GM19395 (cell line): ENCODE results near the gene ERC1.
"Not testable (repeated sequence)": the region's sequence is repeated elsewhere in the genome, so short reads cannot be mapped to it uniquely, and the experiment has no call there.

Experiments used
- ATAC-seq: cut with Tn5 transposase; IDR thresholded peaks from one replicate; pipeline ENCODE4 v1.9.1; 2021; ENCODE audit warnings: mild to moderate bottlenecking, moderate library complexity; ENCODE audit not compliant: unreplicated experiment

ERC1 gene

GRCh38 chr12:1069846-1070245 lies 78.8 kb downstream of the ERC1 start:
- no peak for ATAC-seq

DNA sequence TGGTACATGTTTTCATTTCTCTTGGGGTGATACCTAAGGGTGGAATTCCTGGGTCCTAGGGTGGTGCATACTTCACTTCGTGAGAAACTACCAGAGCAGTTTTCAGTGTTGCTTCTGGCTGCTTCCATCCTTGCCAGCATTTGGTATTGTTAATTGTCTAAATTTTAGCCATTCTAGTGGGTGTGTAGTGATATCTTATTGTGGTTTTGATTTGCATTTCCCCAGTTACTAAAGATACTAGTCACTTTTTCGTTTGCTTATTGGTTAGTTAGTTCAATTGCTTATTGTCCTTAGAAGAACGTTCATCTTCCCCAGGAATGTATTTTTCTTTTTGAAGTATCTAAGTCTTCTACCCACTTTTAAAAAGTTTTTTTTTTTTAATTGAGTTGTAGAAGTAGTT lies 80.2 kb downstream of the ERC1 start:
- no peak for ATAC-seq

GRCh38 chr12:1073652-1074051 lies 82.6 kb downstream of the ERC1 start:
- ATAC-seq, result no peak

DNA sequence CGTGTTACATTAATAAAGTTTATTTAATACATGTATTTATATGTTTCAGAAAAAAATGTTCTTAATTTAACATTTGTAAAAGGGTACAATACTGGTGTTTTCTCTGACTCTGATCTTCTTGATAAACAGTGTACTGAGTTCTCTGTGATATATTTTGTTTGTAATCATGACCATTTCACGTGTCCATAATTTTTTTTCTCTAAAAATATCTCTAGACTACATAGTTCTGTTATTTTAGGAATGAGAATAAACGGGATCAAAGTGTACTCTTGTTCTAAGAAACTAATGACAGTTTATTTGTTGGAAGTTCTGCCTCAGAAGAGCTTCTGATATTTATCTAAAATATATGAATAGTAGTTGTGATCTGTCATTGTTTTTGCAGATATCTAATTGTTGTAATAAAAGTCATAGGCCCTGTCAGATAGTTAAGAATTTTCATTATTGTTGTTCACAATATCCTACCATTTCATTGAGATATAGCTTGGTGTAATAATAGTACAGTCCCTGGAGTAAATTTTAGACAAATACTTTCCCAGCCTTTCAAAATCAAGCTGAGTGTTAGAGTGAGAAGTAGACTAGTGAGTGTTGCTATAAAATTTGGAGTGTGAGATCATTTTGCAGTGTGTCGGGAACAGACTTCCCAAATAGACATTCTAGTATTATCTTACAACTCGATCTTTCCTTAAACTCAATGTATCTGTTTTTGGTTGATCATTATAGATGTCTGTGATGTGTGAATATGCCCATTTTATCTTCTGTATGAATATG lies 86.2 kb downstream of the ERC1 start:
- no peak for ATAC-seq

GRCh38 chr12:1078002-1078401 lies 87.0 kb downstream of the ERC1 start:
- ATAC-seq, result no peak

DNA sequence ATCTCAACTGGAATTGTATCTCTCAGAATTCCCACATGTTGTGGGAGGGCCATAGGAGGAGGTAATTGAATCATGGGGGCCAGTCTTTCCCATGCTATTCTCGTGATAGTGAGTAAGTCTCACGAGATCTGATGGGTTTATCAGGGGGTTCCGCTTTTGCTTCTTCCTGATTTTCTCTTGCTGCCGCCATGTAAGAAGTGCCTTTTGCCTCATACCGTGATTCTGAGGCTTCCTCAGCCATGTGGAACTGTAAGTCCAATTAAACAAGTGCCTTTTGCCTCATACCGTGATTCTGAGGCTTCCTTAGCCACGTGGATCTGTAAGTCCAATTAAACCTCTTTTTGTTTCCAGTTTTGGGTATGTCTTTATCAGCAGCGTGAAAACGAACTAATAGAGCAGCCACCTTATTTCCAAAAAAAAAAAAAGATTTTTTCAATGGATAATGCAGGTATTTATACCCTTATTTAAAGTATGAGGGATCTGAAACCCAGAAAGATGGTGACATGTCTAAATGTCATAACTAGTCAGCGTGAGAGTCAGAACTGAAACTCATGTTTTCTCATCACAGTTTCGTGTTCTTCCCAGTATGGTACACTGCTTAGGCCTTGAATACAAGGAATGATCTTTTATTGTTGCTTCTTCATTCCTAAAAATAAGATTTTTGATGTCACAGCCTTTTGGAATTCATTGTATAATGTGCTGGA lies 89.6 kb downstream of the ERC1 start:
- no peak for ATAC-seq

DNA sequence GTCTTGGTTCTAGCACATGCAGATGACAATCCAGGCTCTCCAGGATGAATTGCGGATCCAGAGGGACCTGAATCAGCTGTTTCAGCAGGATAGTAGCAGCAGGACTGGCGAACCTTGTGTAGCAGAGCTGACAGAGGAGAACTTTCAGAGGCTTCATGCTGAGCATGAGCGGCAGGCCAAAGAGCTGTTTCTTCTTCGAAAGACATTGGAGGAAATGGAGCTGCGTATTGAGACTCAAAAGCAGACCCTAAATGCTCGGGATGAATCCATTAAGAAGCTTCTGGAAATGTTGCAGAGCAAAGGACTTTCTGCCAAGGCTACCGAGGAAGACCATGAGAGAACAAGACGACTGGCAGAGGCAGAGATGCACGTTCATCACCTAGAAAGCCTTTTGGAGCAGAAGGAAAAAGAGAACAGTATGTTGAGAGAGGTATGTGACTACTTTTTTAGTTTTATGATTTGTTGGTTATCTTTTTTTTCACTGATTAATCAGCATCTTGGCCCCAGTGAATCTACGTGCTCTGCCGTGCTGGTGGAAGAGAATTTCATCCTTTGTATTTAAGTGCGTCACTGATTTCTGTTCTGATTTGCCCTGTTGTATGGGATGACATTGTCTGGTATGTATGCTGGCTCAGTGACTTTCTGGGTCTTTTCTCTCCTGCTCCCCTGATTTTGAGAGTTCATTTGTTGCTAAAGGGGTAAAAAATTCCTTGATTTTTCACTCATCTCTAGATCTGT lies 92.3 kb downstream of the ERC1 start:
- no peak for ATAC-seq

GRCh38 chr12:1083889-1084262 lies 92.9 kb downstream of the ERC1 start:
- no peak for ATAC-seq

DNA sequence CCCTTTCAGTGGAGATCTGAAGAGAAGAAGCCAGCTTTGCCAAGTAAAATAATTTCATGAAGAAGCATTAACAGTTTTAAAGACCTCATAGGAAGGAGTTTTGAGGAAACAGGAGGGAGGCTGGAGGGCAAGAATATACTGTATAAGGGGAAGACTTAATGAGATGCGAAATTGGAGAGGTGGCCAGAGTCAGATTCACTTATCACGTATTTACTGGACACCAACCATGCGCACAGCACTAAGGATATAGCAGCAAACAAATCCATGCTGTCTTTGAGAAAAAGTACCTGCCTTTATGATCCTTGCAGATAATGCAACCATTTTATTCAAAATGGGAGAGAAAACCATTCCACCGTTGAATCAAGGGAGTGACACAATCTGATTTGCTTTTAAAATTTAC lies 100.3 kb downstream of the ERC1 start:
- ATAC-seq, result no peak

- no peak for ATAC-seq
These were observed 102.2 kb downstream of the ERC1 start for GRCh38 chr12:1093166-1093751.

DNA sequence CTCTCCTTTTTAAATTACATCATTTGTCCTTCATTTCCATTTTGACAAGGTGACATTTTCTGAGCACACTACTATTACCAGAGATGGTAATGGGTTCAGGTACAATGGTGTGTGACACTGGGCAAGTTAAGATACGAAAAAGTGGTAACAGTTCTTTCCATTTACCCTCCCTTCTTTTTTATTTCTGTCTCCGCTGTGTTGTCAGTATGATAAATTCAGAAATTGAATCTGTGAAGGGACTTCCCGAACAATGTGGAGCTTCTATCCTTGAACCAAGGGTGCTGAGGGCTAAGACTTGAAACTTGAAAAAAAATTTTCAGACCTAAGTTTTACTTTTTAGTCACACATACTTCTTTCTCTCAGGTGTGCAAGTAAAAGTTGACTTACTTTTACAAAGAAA lies 103.7 kb downstream of the ERC1 start:
- no peak for ATAC-seq

GRCh38 chr12:1099158-1099557 lies 108.1 kb downstream of the ERC1 start:
- ATAC-seq, result peak; percentile 71

- ATAC-seq, result not testable (repeated sequence)
These were observed 108.6 kb downstream of the ERC1 start for GRCh38 chr12:1099618-1100017.

DNA sequence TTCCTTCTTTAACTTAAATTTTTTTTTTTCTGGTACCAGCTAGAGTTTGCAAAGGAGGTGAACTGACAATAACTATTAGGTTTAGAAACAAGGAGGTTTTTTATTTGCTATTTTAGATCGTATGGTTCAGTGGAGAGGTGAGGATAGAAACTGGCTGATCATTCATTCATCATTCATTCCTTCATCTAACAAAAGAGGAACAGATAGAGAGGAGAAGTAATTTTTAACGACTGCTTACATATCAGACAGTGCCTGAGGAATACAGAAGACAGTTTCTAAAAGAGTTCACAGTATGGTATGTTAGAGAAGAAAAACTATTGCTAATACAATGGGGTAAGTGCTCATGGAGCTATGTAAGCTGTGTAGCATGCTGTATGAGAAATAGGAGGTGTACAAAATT lies 111.1 kb downstream of the ERC1 start:
- ATAC-seq, result no peak

- ATAC-seq, result no peak
These were observed 111.9 kb downstream of the ERC1 start for GRCh38 chr12:1102791-1103450.

DNA sequence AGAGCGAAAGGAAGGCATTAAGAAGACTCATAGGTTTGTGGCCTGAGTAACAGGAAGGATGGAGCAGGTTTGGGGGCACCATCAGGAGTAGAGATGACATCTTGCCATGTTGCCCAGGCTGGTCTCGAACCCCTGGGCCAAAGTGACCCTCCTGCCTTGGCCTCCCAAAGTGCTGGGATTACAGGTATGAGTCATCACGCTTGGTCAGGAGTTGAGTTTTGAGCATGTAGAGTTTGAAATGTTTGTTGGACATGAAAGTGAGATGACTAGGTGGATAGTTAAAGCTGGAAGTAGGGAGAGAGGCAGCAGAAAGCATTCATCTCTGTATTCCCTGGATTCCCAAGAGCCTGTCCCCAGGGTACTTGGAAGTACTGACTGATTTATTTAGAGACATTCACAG lies 112.6 kb downstream of the ERC1 start:
- ATAC-seq, result no peak

- no peak for ATAC-seq
These were observed 113.2 kb downstream of the ERC1 start for GRCh38 chr12:1104088-1104800.

DNA sequence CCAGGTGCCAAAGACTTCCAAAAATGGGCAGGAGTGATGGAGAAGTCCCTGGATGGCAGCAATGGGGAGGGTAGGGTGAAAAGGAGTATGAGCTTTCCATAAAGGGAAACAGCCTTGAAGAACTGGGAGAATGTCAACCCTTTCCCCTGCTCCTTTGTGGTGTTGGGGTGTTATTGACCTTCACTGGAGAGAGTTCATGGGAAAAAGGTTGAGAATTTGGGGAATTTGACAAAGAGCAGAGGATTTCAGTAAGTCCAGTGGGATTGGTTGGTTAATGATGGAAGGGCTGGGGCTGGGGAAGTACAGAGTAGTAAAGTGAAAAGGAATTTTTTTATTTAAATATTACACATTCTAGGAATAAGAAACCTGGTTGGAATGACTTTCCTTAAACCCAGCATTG lies 116.6 kb downstream of the ERC1 start:
- ATAC-seq, result no peak

DNA sequence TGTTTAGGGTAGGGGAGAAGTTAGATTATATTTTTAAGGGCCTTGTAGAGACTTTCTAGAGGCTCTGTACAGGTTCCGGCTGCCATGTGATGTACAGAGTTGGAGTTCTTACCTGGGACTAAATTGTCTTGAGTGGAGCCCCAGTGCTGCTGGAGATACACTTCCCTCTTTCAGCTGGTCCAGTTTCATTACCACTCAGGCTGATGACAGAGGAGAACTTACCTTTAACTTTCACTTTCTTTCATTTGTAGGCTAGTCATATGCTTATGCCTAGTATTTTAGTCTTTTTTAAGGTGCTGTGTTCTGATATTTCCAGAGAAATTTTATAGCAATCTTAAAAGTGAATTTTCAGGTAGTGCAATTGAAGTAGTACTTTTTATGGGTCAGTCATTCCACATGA lies 117.3 kb downstream of the ERC1 start:
- ATAC-seq, result peak; percentile 80

DNA sequence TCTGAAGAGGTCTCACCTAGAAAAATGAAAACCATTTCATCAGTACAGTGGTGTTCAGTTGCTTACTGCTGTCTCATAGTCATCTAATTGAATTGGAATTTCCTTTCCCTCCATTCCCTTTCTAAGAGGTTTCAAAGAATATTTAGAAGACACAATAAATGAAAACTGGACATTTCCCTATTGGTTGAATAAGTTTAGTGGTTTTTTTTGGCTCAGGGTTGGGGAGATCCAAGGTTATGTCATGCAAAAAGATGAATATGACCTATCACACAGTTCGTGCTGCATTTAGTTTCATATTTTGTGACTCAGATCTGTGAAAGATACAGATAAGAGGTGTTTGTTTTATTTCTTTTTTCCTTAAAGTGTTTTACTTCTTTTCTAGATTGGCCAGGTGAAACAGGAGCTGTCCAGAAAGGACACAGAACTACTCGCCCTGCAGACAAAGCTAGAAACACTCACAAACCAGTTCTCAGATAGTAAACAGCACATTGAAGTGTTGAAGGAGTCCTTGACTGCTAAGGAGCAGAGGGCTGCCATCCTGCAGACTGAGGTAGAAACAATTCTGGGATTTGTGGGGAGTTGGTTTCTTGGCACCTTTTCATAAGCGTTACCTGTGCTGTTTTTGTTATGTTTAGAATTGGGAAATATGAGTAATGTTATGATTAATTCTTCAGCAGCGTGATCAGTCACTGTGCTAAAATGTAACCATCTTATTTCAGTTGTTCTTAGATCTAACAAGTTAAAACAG lies 124.6 kb downstream of the ERC1 start:
- ATAC-seq, result no peak
